GM18909 (cell line): ENCODE results near the gene TNFRSF25.
"Not testable (repeated sequence)": the region's sequence is repeated elsewhere in the genome, so short reads cannot be mapped to it uniquely, and the experiment has no call there.

Experiments used
- ATAC-seq: cut with Tn5 transposase; IDR thresholded peaks from one replicate; pipeline ENCODE4 v1.9.1; 2021; ENCODE audit warnings: mild to moderate bottlenecking; ENCODE audit not compliant: unreplicated experiment, poor library complexity

The TNFRSF25 gene

DNA sequence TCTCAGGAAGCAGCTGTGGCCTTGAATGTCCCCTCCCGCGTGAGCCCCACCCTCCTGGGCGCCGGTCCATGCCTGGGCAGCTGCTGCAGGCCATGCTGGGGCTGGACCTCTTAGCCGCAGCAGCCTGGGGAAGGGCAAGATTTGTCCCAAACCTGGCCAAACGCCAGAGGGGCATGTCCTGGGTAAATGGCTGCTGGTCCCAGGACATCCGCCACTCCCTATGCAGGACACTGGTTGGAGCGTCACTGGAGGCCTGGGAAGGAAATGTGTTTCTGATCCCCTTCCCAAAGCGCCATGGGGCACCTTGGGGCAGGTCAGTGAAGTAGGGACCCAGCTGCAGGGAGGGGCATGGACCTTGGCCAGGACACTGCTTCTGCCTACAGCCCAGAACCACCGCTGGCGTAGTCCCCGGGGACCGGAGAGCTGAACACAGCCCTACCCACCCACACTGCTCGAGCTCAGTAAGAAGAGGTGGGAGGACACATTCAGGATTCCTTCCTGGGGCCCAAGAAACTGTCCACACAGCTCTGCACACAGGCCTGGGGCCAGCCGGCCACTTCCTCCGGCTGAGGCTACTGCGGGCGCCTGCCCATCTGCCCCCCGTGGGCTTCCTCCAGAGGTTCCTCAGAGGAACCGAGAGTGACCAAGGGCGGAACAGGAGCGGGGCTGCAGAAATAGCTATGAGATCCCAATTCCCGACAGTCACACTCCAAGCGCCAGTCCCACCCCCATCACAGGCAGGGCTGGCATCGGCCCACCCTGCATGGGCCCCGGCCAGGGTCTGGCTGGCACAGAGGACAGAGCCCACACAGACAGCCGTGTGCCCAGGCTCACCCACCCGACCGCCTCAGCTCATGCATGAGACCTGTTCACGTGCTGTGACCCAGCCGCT, 36.3 kb upstream of the TNFRSF25 start:
- no peak for ATAC-seq

GRCh38 chr1:6501279-6501813, 35.4 kb upstream of the TNFRSF25 start:
- no peak for ATAC-seq

DNA sequence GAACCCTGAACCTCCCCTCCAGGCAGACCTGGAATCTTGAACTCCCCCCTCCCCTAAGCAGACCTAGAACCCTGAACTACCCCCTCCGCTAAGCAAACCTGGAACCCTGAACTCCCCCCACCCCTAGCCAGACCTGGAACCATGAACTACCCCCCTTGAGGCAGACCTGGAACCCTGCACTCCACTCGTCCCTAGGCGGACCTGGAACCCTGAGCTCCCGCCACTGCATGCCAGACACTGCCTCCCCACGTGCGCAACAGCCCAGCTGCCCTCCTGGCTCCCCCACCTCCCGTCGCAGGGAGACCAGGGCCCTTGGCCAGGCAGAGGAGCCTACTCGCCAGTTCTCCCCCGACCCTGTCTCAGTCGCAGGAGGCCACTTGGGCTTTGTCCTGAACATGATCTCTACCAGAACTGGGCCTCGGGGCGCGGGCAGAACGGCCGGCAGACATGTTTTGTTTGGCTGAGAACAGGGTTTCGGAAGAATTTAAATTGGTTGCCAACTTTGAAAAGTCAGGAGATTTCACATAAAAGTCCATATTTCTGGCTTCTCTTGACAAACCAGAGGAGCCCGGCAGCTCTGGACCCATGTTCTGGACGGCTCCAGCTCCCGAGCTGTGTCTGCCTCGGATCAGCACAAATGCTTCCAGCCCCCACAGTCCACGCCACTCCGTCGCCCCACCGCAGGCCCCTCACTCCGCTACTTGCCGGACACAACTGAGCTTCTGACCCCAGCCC, 34.7 kb upstream of the TNFRSF25 start:
- no peak for ATAC-seq

- ATAC-seq = no peak
These were observed 33.3 kb upstream of the TNFRSF25 start for GRCh38 chr1:6499296-6499695.

DNA sequence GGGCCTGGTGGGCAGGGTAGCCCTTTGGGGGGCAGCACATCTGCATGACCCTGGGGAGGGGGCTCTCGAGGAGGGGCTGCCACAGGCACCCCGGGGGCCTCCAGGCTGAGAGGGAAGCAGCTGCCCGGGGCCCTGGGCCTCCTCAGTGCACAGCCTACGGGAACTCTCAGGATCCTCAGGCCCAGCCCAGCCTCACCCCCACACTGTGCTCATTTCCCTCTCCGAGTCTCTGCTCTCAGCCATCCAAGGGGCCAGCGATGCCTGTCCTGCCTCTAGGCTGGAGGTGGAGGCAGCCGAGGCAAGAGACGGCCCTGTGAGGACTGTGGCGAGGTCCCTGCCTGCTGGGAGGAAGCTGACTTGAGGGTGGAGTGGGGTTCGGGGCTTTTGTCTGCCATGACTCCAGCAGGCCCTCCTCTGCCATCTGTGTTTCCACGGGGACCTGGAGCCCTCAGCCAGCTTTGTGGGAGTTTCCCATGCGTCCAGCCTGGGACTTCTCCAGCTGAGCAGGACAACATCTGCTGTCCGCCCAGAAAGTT, 32.7 kb upstream of the TNFRSF25 start:
- ATAC-seq = no peak

GRCh38 chr1:6497867-6498575, 32.0 kb upstream of the TNFRSF25 start:
- no peak for ATAC-seq

GRCh38 chr1:6497215-6497866, 31.4 kb upstream of the TNFRSF25 start:
- no peak for ATAC-seq

GRCh38 chr1:6496890-6497214, 30.9 kb upstream of the TNFRSF25 start:
- ATAC-seq = no peak

DNA sequence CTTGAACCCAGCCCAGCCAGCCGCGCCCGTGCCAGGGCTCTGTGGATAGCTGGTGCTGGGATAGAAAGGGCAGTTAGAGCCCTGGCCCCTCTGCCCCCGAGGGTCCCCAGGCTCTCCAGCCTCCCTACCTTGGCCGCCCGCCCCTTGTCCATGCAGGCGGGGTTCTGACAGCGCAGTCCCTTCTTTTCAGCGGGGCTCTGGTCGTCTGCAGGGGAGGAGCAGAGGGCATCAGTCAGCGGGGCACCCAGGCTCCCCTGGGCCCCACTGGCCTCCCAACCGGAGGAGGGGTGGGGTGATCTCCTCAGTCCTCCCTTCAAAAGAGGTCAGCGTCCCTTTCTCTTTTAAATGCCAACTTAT, 30.4 kb upstream of the TNFRSF25 start:
- ATAC-seq = no peak

DNA sequence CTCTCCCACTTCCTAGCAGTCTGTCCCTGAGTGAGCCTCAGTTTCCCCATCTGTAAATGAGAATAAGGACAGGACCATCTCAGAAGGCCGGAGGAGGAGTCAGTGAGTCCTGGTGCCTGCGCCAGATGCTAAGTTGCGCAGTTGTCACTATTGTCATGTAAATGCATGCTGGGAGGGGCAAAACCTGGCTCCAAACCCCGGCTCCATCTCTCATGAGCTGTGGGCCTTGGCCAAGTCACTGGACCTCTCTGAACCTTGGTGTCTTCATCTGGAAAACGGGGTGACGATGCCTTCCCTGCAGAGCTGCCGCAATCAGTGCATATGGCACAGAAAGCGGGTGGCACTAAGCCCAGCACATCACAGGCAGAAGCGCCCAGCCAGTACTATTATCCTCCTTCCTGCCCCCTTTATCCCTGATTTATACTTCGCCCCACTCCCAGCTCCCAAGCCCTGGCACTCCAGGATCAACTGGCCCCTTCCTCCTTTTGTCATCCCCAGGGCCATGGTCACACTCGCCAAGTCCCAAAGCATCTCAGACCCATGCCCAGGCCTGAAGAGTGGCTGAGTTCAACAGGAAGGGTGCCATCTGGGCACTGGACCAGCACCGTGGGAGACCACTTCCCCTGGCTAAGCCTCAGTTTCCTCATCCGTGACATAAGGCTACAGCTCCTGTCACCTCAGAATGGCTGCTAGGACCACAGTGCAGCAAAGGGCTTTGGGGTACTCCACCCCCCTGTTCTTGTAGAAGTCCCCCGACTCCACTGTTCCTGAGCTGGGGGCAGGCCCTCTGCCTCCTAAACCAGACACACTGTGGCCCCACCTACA, 29.8 kb upstream of the TNFRSF25 start:
- ATAC-seq = no peak

GRCh38 chr1:6495041-6495441, 29.1 kb upstream of the TNFRSF25 start:
- no peak for ATAC-seq

- no peak for ATAC-seq
These were observed 28.7 kb upstream of the TNFRSF25 start for GRCh38 chr1:6494627-6495026.

- not testable (repeated sequence) for ATAC-seq
These were observed 27.9 kb upstream of the TNFRSF25 start for GRCh38 chr1:6493834-6494223.

- ATAC-seq = no peak
These were observed 26.0 kb upstream of the TNFRSF25 start for GRCh38 chr1:6491966-6492365.

DNA sequence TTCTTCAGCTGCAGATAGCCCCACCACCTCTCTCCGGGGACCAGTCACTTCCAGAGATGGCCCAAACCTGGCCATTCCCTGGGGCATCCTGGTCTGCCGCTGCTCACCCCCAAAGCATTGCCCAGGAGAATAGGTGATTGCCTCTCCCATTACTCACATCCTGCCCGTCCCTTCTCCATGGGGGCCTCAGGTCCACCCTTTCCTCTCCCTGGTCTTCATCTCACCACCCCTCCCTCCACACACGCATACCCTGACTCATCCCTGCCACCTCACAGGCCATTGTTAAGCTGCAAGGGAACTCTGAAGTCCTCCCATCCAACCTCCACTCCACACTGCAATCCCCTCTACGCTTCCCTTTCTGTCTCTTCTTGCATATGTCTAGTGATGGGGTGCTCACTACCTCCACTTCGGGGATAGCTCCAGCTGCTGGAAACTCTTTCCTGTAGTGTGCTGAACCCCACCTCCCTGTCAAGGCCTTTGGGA, 25.5 kb upstream of the TNFRSF25 start, which contains the start of gene PLEKHG5:
PLEKHG5 (minus strand) TSS at position 188 of the 483 bp plus-strand sequence. CDS start 14,096 bp downstream, outside the sequence.
- ATAC-seq = no peak

DNA sequence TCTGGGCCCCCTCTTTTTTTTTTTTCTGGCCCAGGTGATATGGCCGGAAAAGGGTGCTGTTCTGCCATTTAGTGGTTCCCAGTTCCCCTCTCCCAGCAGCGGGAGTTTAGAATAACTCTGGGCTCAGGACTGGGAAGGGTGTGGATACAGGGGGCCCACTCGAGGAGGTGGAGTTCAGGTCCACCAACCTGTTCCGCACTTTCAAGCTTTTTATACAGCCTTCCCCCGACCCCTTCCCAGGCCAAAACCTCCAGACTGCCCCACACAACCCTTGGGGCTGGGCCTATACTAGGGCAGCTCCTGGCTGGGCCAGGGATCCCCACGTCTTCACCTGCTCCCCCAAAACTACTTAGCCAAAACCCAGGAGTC, 25.1 kb upstream of the TNFRSF25 start:
- ATAC-seq = no peak

GRCh38 chr1:6490181-6491080, 24.5 kb upstream of the TNFRSF25 start:
- peak; percentile 61 for ATAC-seq

DNA sequence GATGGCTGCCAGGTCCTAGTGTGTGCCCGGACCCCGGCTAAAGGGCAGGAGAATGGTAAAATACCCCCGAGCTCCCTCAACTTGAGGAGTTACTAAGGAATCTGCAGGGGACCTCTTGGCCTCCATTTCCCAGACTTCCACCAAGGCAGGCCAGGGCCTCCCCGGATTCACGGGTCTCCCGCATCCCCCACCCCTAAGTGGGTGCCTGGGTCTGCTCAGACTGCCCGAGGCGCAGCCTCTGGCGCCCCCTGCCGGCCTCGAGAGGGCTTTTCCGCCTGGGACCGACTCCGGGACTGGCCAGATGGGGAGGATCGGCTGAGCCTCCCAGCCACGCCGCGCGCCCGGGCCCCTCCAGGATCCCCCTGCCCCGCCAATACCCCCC, 23.8 kb upstream of the TNFRSF25 start:
- ATAC-seq = peak; percentile 63
